ENCODE data around the gene GTF3C4. TPM values are rescaled to one million over a fixed set of nuclear protein-coding genes. Genes with fewer than 3 reads are reported as not detected.

Gene GTF3C4
- polyA plus RNA-seq, 1 donor from 2014 or later: 11.1 TPM

DNA sequence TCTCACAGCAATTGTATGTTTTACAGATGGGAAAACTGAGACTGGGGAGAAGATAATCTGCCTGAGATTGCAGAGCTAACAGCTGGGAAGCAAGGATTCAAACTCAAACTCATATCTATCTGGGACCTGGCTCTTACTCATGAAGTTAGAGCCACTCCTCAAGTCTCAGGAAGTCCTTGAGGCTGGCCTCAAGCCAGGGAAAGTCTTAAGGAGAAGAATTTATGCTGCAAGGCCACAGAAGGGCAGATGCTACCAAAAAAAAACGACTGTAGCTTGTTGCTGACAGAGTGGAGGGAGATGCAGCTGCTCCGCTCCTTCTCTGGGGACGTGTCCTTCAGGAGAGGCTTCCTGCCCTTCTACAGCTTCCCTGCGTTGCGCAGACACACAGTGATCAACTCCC is 48.1 kb upstream of the GTF3C4 start:
- Histone ChIP-seq H3K27ac (ENCODE audit: low read length) (no peak overlapping the region), H3F3A (ENCODE audit: insufficient read depth, low read length, poor library complexity, severe bottlenecking) (no peaks in the 10 kb centered on the region), H3K9me3 (ENCODE audit: low read length) (no peaks in the 10 kb centered on the region), H2AFZ (ENCODE audit: low read depth, low read length) (no peak overlapping the region), H3K4me3 (ENCODE audit: low read length) (no peak overlapping the region), H3K9ac (ENCODE audit: low read length) (no peak overlapping the region), H3K9me2 (ENCODE audit: insufficient read depth, low read length) (no peaks in the 10 kb centered on the region), H3K79me2 (replicated peaks; ENCODE audit: insufficient read depth, low read length) (no peaks in the 10 kb centered on the region), H3K27me3 (ENCODE audit: insufficient read depth, low read depth, low read length) (no peaks in the 10 kb centered on the region), H4K20me1 (ENCODE audit: insufficient read depth) (no peaks in the 10 kb centered on the region), H3K36me3 (ENCODE audit: insufficient read depth, low read length) (no peaks in the 10 kb centered on the region), H3K4me2 (ENCODE audit: low read length) (no peak overlapping the region)
- no peak for TF ChIP-seq SMC3 (conservative IDR thresholded peaks at IDR 0.05; ENCODE audit: poor library complexity)
- no peak for TF ChIP-seq EP300 (conservative IDR thresholded peaks at IDR 0.05; ENCODE audit: poor library complexity, severe bottlenecking)
- TF ChIP-seq RAD21 (conservative IDR thresholded peaks at IDR 0.05): no peak
- TF ChIP-seq TAF1 (IDR thresholded peaks at IDR 0.05; ENCODE audit: low read depth): no peak
- TF ChIP-seq MXI1 (conservative IDR thresholded peaks at IDR 0.05; ENCODE audit: poor library complexity, severe bottlenecking): no peak
- TF ChIP-seq POLR2AphosphoS5 (IDR thresholded peaks at IDR 0.05): no peak
- no peak for TF ChIP-seq EZH2 (IDR thresholded peaks at IDR 0.05; ENCODE audit: borderline replicate concordance, insufficient read depth, low read length, poor library complexity, severe bottlenecking)
- TF ChIP-seq, protein P1, sequence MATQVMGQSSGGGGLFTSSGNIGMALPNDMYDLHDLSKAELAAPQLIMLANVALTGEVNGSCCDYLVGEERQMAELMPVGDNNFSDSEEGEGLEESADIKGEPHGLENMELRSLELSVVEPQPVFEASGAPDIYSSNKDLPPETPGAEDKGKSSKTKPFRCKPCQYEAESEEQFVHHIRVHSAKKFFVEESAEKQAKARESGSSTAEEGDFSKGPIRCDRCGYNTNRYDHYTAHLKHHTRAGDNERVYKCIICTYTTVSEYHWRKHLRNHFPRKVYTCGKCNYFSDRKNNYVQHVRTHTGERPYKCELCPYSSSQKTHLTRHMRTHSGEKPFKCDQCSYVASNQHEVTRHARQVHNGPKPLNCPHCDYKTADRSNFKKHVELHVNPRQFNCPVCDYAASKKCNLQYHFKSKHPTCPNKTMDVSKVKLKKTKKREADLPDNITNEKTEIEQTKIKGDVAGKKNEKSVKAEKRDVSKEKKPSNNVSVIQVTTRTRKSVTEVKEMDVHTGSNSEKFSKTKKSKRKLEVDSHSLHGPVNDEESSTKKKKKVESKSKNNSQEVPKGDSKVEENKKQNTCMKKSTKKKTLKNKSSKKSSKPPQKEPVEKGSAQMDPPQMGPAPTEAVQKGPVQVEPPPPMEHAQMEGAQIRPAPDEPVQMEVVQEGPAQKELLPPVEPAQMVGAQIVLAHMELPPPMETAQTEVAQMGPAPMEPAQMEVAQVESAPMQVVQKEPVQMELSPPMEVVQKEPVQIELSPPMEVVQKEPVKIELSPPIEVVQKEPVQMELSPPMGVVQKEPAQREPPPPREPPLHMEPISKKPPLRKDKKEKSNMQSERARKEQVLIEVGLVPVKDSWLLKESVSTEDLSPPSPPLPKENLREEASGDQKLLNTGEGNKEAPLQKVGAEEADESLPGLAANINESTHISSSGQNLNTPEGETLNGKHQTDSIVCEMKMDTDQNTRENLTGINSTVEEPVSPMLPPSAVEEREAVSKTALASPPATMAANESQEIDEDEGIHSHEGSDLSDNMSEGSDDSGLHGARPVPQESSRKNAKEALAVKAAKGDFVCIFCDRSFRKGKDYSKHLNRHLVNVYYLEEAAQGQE (IDR thresholded peaks at IDR 0.05; ENCODE audit: borderline replicate concordance): no peak
- TF ChIP-seq, protein P2, sequence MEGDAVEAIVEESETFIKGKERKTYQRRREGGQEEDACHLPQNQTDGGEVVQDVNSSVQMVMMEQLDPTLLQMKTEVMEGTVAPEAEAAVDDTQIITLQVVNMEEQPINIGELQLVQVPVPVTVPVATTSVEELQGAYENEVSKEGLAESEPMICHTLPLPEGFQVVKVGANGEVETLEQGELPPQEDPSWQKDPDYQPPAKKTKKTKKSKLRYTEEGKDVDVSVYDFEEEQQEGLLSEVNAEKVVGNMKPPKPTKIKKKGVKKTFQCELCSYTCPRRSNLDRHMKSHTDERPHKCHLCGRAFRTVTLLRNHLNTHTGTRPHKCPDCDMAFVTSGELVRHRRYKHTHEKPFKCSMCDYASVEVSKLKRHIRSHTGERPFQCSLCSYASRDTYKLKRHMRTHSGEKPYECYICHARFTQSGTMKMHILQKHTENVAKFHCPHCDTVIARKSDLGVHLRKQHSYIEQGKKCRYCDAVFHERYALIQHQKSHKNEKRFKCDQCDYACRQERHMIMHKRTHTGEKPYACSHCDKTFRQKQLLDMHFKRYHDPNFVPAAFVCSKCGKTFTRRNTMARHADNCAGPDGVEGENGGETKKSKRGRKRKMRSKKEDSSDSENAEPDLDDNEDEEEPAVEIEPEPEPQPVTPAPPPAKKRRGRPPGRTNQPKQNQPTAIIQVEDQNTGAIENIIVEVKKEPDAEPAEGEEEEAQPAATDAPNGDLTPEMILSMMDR (IDR thresholded peaks at IDR 0.05; ENCODE audit: poor library complexity, severe bottlenecking): no peak

- Histone ChIP-seq H3K4me3 (ENCODE audit: low read length) (peak overlapping the region; percentile 36), H3K9me2 (ENCODE audit: insufficient read depth, low read length) (no peaks in the 10 kb centered on the region), H3K9ac (ENCODE audit: low read length) (peak overlapping the region; percentile 35), H3K79me2 (replicated peaks; ENCODE audit: insufficient read depth, low read length) (no peaks in the 10 kb centered on the region), H3K36me3 (ENCODE audit: insufficient read depth, low read length) (no peaks in the 10 kb centered on the region), H2AFZ (ENCODE audit: low read depth, low read length) (no peak overlapping the region), H3K27me3 (ENCODE audit: insufficient read depth, low read depth, low read length) (no peaks in the 10 kb centered on the region), H3K9me3 (ENCODE audit: low read length) (no peaks in the 10 kb centered on the region), H3K27ac (ENCODE audit: low read length) (peak overlapping the region; percentile 66), H3F3A (ENCODE audit: insufficient read depth, low read length, poor library complexity, severe bottlenecking) (no peaks in the 10 kb centered on the region), H4K20me1 (ENCODE audit: insufficient read depth) (no peaks in the 10 kb centered on the region), H3K4me2 (ENCODE audit: low read length) (no peak overlapping the region)
- no peak for TF ChIP-seq EZH2 (IDR thresholded peaks at IDR 0.05; ENCODE audit: borderline replicate concordance, insufficient read depth, low read length, poor library complexity, severe bottlenecking)
- TF ChIP-seq MXI1 (conservative IDR thresholded peaks at IDR 0.05; ENCODE audit: poor library complexity, severe bottlenecking): peak; percentile 66
- TF ChIP-seq, protein P1 (IDR thresholded peaks at IDR 0.05; ENCODE audit: borderline replicate concordance): no peak
- no peak for TF ChIP-seq RAD21 (conservative IDR thresholded peaks at IDR 0.05)
- no peak for TF ChIP-seq POLR2AphosphoS5 (IDR thresholded peaks at IDR 0.05)
- TF ChIP-seq SMC3 (conservative IDR thresholded peaks at IDR 0.05; ENCODE audit: poor library complexity): no peak
These were observed 44.0 kb upstream of the GTF3C4 start for GRCh38 chr9:132626285-132626684.
